Measurements from ENCODE around the gene SDK2.

Gene SDK2

GRCh38 chr17:73305845-73306836, 338.1 kb downstream of the SDK2 start:
- TF ChIP-seq, protein P1, sequence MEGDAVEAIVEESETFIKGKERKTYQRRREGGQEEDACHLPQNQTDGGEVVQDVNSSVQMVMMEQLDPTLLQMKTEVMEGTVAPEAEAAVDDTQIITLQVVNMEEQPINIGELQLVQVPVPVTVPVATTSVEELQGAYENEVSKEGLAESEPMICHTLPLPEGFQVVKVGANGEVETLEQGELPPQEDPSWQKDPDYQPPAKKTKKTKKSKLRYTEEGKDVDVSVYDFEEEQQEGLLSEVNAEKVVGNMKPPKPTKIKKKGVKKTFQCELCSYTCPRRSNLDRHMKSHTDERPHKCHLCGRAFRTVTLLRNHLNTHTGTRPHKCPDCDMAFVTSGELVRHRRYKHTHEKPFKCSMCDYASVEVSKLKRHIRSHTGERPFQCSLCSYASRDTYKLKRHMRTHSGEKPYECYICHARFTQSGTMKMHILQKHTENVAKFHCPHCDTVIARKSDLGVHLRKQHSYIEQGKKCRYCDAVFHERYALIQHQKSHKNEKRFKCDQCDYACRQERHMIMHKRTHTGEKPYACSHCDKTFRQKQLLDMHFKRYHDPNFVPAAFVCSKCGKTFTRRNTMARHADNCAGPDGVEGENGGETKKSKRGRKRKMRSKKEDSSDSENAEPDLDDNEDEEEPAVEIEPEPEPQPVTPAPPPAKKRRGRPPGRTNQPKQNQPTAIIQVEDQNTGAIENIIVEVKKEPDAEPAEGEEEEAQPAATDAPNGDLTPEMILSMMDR (IDR thresholded peaks at IDR 0.05; ENCODE audit: insufficient read depth, low read depth, low read length, missing control alignments) = no peak
- DNase-seq (ENCODE audit: low read depth) = no peak
- no peak overlapping the region for H3K4me3 ChIP-seq (ENCODE audit: low read length)

- TF ChIP-seq, protein P1 (IDR thresholded peaks at IDR 0.05; ENCODE audit: insufficient read depth, low read depth, low read length, missing control alignments) = peak; percentile 24
- DNase-seq (ENCODE audit: low read depth) = peak; percentile 56
- peak overlapping the region; percentile 33 for H3K4me3 ChIP-seq (ENCODE audit: low read length)
These were observed 339.1 kb downstream of the SDK2 start for GRCh38 chr17:73304971-73305812.

GRCh38 chr17:73304438-73304837, 339.8 kb downstream of the SDK2 start:
- TF ChIP-seq, protein P1 (IDR thresholded peaks at IDR 0.05; ENCODE audit: insufficient read depth, low read depth, low read length, missing control alignments) = no peak
- DNase-seq (ENCODE audit: low read depth) = no peak
- H3K4me3 ChIP-seq (ENCODE audit: low read length) = no peak overlapping the region

GRCh38 chr17:73302189-73302588, 342.1 kb downstream of the SDK2 start:
- no peak for DNase-seq (ENCODE audit: low read depth)
- TF ChIP-seq, protein P1 (IDR thresholded peaks at IDR 0.05; ENCODE audit: insufficient read depth, low read depth, low read length, missing control alignments) = no peak
- no peak overlapping the region for H3K4me3 ChIP-seq (ENCODE audit: low read length)

GRCh38 chr17:73301369-73301768, 342.9 kb downstream of the SDK2 start:
- DNase-seq (ENCODE audit: low read depth) = no peak
- TF ChIP-seq, protein P1 (IDR thresholded peaks at IDR 0.05; ENCODE audit: insufficient read depth, low read depth, low read length, missing control alignments) = no peak
- no peak overlapping the region for H3K4me3 ChIP-seq (ENCODE audit: low read length)

DNA sequence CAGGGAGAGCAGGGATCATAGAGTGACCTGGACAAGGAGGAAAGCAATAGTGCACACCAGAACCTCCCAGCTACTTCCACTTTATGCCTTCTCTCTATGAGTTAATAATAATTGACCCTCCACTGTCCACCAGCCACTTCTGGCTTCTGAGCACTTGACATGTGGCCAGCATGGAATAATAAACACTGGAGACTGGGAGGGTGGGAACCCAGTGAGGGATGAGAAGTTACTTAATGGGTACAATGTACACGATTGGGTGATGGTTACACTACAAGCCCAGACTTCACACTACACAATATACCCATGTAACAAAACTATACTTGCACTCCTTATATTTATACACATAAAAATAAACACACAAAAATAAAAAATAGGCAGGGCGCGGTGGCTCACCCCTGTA, 343.9 kb downstream of the SDK2 start:
- no peak for DNase-seq (ENCODE audit: low read depth)
- H3K4me3 ChIP-seq (ENCODE audit: low read length) = no peak overlapping the region
- TF ChIP-seq, protein P1 (IDR thresholded peaks at IDR 0.05; ENCODE audit: insufficient read depth, low read depth, low read length, missing control alignments) = no peak

Measured in epithelial cell of esophagus (primary cell).